Frontal cortex (tissue), 4 donors: ENCODE measurements around the gene MAPK14. TPM values are rescaled to one million over a fixed set of nuclear protein-coding genes. Genes with fewer than 3 reads are reported as not detected.

ENCODE experiments used
- DNase-seq, 2 donors: peaks; one replicate each; pipeline ENCODE4 v3.0.0; 2012; ENCODE audit warnings: low spot score in 2 of 2
- FAIRE-seq: peaks from 2 replicates; lab custom pipeline; 2012; peaks lifted over from hg19 to GRCh38; lab: Jason Lieb, UNC
- total RNA-seq: library from RNA; depleted of rRNA; stranded (reverse); fragments of >200 nt; gene quantifications from one replicate; pipeline ENCODE4 v1.2.3, GENCODE V29; 2014
- donor health status: control.
- donor health status: control.
- donor health status: control.

The MAPK14 gene
- total RNA-seq, 1 donor from 2014 or later: 34.2 TPM

GRCh38 chr6:36095497-36096391, 68.1 kb downstream of the MAPK14 start:
- no peak for FAIRE-seq

GRCh38 chr6:36098253-36098919, 70.8 kb downstream of the MAPK14 start:
- DNase-seq (no peak), FAIRE-seq (no peak)

More at GRCh38 chr6:36095497-36096391, 68.1 kb downstream of the MAPK14 start:
- no peak for DNase-seq

GRCh38 chr6:36098920-36099647, 71.5 kb downstream of the MAPK14 start:
- FAIRE-seq (no peak), DNase-seq (no peak)

GRCh38 chr6:36099869-36100483, 72.4 kb downstream of the MAPK14 start:
- FAIRE-seq (no peak), DNase-seq (no peak)

- FAIRE-seq: no peak
These were observed 74.1 kb downstream of the MAPK14 start for GRCh38 chr6:36101691-36102090.

GRCh38 chr6:36102853-36103252, 75.2 kb downstream of the MAPK14 start:
- FAIRE-seq: no peak
- DNase-seq: no peak

More at GRCh38 chr6:36101691-36102090, 74.1 kb downstream of the MAPK14 start:
- DNase-seq: no peak

GRCh38 chr6:36104836-36105235, 77.2 kb downstream of the MAPK14 start:
- DNase-seq (no peak), FAIRE-seq (no peak)

GRCh38 chr6:36109092-36109491, 81.5 kb downstream of the MAPK14 start:
- FAIRE-seq: no peak
- DNase-seq: no peak

GRCh38 chr6:36110050-36110449, 82.4 kb downstream of the MAPK14 start:
- no peak for DNase-seq
- no peak for FAIRE-seq

GRCh38 chr6:36110863-36111262, 83.3 kb downstream of the MAPK14 start:
- DNase-seq: no peak
- no peak for FAIRE-seq

- no peak for FAIRE-seq
These were observed 83.9 kb downstream of the MAPK14 start for GRCh38 chr6:36111526-36111925.

GRCh38 chr6:36113049-36113448, 85.4 kb downstream of the MAPK14 start:
- no peak for DNase-seq
- no peak for FAIRE-seq

More at GRCh38 chr6:36111526-36111925, 83.9 kb downstream of the MAPK14 start:
- DNase-seq: no peak

- no peak for FAIRE-seq
- no peak for DNase-seq
These were observed 86.1 kb downstream of the MAPK14 start for GRCh38 chr6:36113703-36114102.

GRCh38 chr6:36114798-36115408, 87.3 kb downstream of the MAPK14 start:
- no peak for FAIRE-seq
- DNase-seq: no peak

GRCh38 chr6:36115412-36115811, 87.8 kb downstream of the MAPK14 start:
- DNase-seq (no peak), FAIRE-seq (no peak)

GRCh38 chr6:36116066-36116864, 88.7 kb downstream of the MAPK14 start:
- FAIRE-seq: no peak
- DNase-seq: no peak

- DNase-seq (no peak), FAIRE-seq (no peak)
These were observed 89.3 kb downstream of the MAPK14 start for GRCh38 chr6:36116943-36117342.

- no peak for FAIRE-seq
- DNase-seq: no peak
These were observed 90.3 kb downstream of the MAPK14 start for GRCh38 chr6:36117658-36118549.
